ENCODE results near the gene TBC1D2.

Gene TBC1D2

GRCh38 chr9:98236901-98237487, 18.5 kb downstream of the TBC1D2 start:
- DNase-seq, result no peak

- no peak for DNase-seq
Observed at GRCh38 chr9:98235126-98235525, 20.3 kb downstream of the TBC1D2 start.

- DNase-seq, result no peak
Observed at GRCh38 chr9:98234245-98234825, 21.1 kb downstream of the TBC1D2 start.

- DNase-seq, result no peak
Observed at GRCh38 chr9:98232926-98233325, 22.5 kb downstream of the TBC1D2 start.

GRCh38 chr9:98231770-98232478, 23.5 kb downstream of the TBC1D2 start:
- no peak for DNase-seq

GRCh38 chr9:98230789-98231188, 24.7 kb downstream of the TBC1D2 start:
- no peak for DNase-seq

GRCh38 chr9:98230304-98230703, 25.1 kb downstream of the TBC1D2 start:
- DNase-seq, result no peak

GRCh38 chr9:98229620-98230019, 25.8 kb downstream of the TBC1D2 start:
- no peak for DNase-seq

GRCh38 chr9:98229090-98229395, 26.4 kb downstream of the TBC1D2 start:
- DNase-seq, result no peak

- no peak for DNase-seq
Observed at GRCh38 chr9:98228392-98229089, 26.9 kb downstream of the TBC1D2 start.

- DNase-seq, result no peak
Observed at GRCh38 chr9:98227883-98228282, 27.6 kb downstream of the TBC1D2 start.

- peak in 1 of 3 experiments; percentile 6 for DNase-seq
Observed at GRCh38 chr9:98226957-98227356, 28.5 kb downstream of the TBC1D2 start.

- DNase-seq, result no peak
Observed at GRCh38 chr9:98226516-98226915, 28.9 kb downstream of the TBC1D2 start.

GRCh38 chr9:98225015-98225442, 30.4 kb downstream of the TBC1D2 start:
- DNase-seq, result no peak

GRCh38 chr9:98222885-98223691, 32.4 kb downstream of the TBC1D2 start:
- no peak for DNase-seq

GRCh38 chr9:98220911-98221310, 34.5 kb downstream of the TBC1D2 start:
- no peak for DNase-seq

GRCh38 chr9:98219794-98220370, 35.6 kb downstream of the TBC1D2 start:
- no peak for DNase-seq

- no peak for DNase-seq
Observed at GRCh38 chr9:98219364-98219716, 36.1 kb downstream of the TBC1D2 start.

GRCh38 chr9:98218562-98219363, 36.7 kb downstream of the TBC1D2 start:
- DNase-seq, result no peak

- no peak for DNase-seq
Observed at GRCh38 chr9:98217255-98217654, 38.2 kb downstream of the TBC1D2 start.

GRCh38 chr9:98216391-98216790, 39.1 kb downstream of the TBC1D2 start:
- no peak for DNase-seq

GRCh38 chr9:98215821-98216220, 39.6 kb downstream of the TBC1D2 start:
- DNase-seq, result peak in 1 of 3 experiments; percentile 49
